ENCODE measurements around the gene SAMD3. TPM values are rescaled to one million over a fixed set of nuclear protein-coding genes. Genes with fewer than 3 reads are reported as not detected.
"Not testable (repeated sequence)": the region's sequence is repeated elsewhere in the genome, so short reads cannot be mapped to it uniquely, and the experiment has no call there.

The SAMD3 gene
- total RNA-seq, 1 experiment from 2014 or later: 1.5 TPM

GRCh38 chr6:130239755-130240154 lies 17.0 kb upstream of the SAMD3 start:
- no peaks in the 10 kb centered on the region for H3K9me3 Mint-ChIP-seq (ENCODE audit: unreplicated experiment)
- POLR2A ChIA-PET: no interaction called here
- no peaks in the 10 kb centered on the region for H3K27me3 Mint-ChIP-seq (ENCODE audit: insufficient read depth, unreplicated experiment)
- Histone ChIP-seq H3K4me3 (ENCODE audit: low read depth, low read length) (no peak overlapping the region), H3K36me3 (ENCODE audit: control insufficient read depth, insufficient read depth, low read length) (no peaks in the 10 kb centered on the region), H3K27me3 (replicated peaks; ENCODE audit: control insufficient read depth, insufficient read depth, low read length) (no peaks in the 10 kb centered on the region), H3K9me3 (no peaks in the 10 kb centered on the region), H3K4me1 (no peaks in the 10 kb centered on the region)
- H3K36me3 Mint-ChIP-seq (ENCODE audit: insufficient read depth, unreplicated experiment): no peaks in the 10 kb centered on the region
- no peak for DNase-seq
- no peaks in the 10 kb centered on the region for H3K4me1 Mint-ChIP-seq (ENCODE audit: low read depth, unreplicated experiment)
- CTCF ChIA-PET: no interaction called here
- no peak overlapping the region for H3K27ac Mint-ChIP-seq (ENCODE audit: unreplicated experiment)
- BruUV-seq (replicated peaks): no TSS peak
- TF ChIP-seq CTCF (IDR thresholded peaks at IDR 0.05; ENCODE audit: insufficient read depth in 1 of 2, low read depth in 1 of 2, low read length in 1 of 2, severe bottlenecking in 1 of 2, unreplicated experiment in 1 of 2): no peak
- intact Hi-C loops (cut with micrococcal nuclease; ENCODE audit: unreplicated experiment): no loop called here
- H3K4me3 Mint-ChIP-seq (ENCODE audit: unreplicated experiment): no peak overlapping the region

GRCh38 chr6:130233330-130233729 lies 10.6 kb upstream of the SAMD3 start:
- Histone ChIP-seq H3K27me3 (replicated peaks; ENCODE audit: control insufficient read depth, insufficient read depth, low read length) (no peaks in the 10 kb centered on the region), H3K4me1 (no peaks in the 10 kb centered on the region; the same call in 1 of the 2 replicates), H3K9me3 (no peaks in the 10 kb centered on the region), H3K4me3 (ENCODE audit: low read depth, low read length) (no peak overlapping the region), H3K36me3 (ENCODE audit: control insufficient read depth, insufficient read depth, low read length) (no peaks in the 10 kb centered on the region)
- DNase-seq: no peak
- intact Hi-C loops (cut with micrococcal nuclease; ENCODE audit: unreplicated experiment): no loop called here
- no peaks in the 10 kb centered on the region for H3K36me3 Mint-ChIP-seq (ENCODE audit: insufficient read depth, unreplicated experiment)
- TF ChIP-seq CTCF (IDR thresholded peaks at IDR 0.05; ENCODE audit: insufficient read depth in 1 of 2, low read depth in 1 of 2, low read length in 1 of 2, severe bottlenecking in 1 of 2, unreplicated experiment in 1 of 2): no peak
- no peak overlapping the region for H3K4me3 Mint-ChIP-seq (ENCODE audit: unreplicated experiment)
- no peaks in the 10 kb centered on the region for H3K9me3 Mint-ChIP-seq (ENCODE audit: unreplicated experiment)
- H3K27me3 Mint-ChIP-seq (ENCODE audit: insufficient read depth, unreplicated experiment): no peaks in the 10 kb centered on the region
- H3K27ac Mint-ChIP-seq (ENCODE audit: unreplicated experiment): no peak overlapping the region
- no peaks in the 10 kb centered on the region for H3K4me1 Mint-ChIP-seq (ENCODE audit: low read depth, unreplicated experiment)
- BruUV-seq (replicated peaks): no TSS peak
- ChIA-PET POLR2A (no interaction called here), CTCF (no interaction called here)

- H3K4me1 ChIP-seq; H3K9me3 ChIP-seq; H3K27me3 Mint-ChIP-seq (ENCODE audit: insufficient read depth, unreplicated experiment); H3K4me1 Mint-ChIP-seq (ENCODE audit: low read depth, unreplicated experiment); H3K4me3 Mint-ChIP-seq (ENCODE audit: unreplicated experiment); H3K27ac Mint-ChIP-seq (ENCODE audit: unreplicated experiment); H3K9me3 Mint-ChIP-seq (ENCODE audit: unreplicated experiment); H3K36me3 ChIP-seq (ENCODE audit: control insufficient read depth, insufficient read depth, low read length); H3K4me3 ChIP-seq (ENCODE audit: low read depth, low read length); H3K27me3 ChIP-seq (replicated peaks; ENCODE audit: control insufficient read depth, insufficient read depth, low read length); intact Hi-C loops (cut with micrococcal nuclease; ENCODE audit: unreplicated experiment); POLR2A ChIA-PET; H3K36me3 Mint-ChIP-seq (ENCODE audit: insufficient read depth, unreplicated experiment); BruUV-seq (replicated peaks); CTCF ChIA-PET; DNase-seq: not testable (repeated sequence)
Observed at GRCh38 chr6:130230531-130230930, 7.8 kb upstream of the SAMD3 start.

- Histone ChIP-seq H3K4me3 (ENCODE audit: low read depth, low read length) (no peak overlapping the region), H3K36me3 (ENCODE audit: control insufficient read depth, insufficient read depth, low read length) (no peaks in the 10 kb centered on the region), H3K27me3 (replicated peaks; ENCODE audit: control insufficient read depth, insufficient read depth, low read length) (no peaks in the 10 kb centered on the region), H3K9me3 (no peaks in the 10 kb centered on the region), H3K4me1 (no peaks in the 10 kb centered on the region; the same call in 1 of the 2 replicates)
- no peaks in the 10 kb centered on the region for H3K27me3 Mint-ChIP-seq (ENCODE audit: insufficient read depth, unreplicated experiment)
- POLR2A ChIA-PET: no interaction called here
- H3K4me3 Mint-ChIP-seq (ENCODE audit: unreplicated experiment): no peak overlapping the region
- no peaks in the 10 kb centered on the region for H3K4me1 Mint-ChIP-seq (ENCODE audit: low read depth, unreplicated experiment)
- TF ChIP-seq CTCF (IDR thresholded peaks at IDR 0.05; ENCODE audit: insufficient read depth in 1 of 2, low read depth in 1 of 2, low read length in 1 of 2, severe bottlenecking in 1 of 2, unreplicated experiment in 1 of 2): no peak
- intact Hi-C loops (cut with micrococcal nuclease; ENCODE audit: unreplicated experiment): no loop called here
- H3K9me3 Mint-ChIP-seq (ENCODE audit: unreplicated experiment): peaks cover 9% of the 10 kb centered on the region
- BruUV-seq (replicated peaks): no TSS peak
- CTCF ChIA-PET: no interaction called here
- H3K36me3 Mint-ChIP-seq (ENCODE audit: insufficient read depth, unreplicated experiment): no peaks in the 10 kb centered on the region
- H3K27ac Mint-ChIP-seq (ENCODE audit: unreplicated experiment): no peak overlapping the region
- DNase-seq: no peak
Observed at GRCh38 chr6:130229645-130230044, 6.9 kb upstream of the SAMD3 start.
